Measurements from ENCODE around the gene DPP10. TPM values are rescaled to one million over a fixed set of nuclear protein-coding genes. Genes with fewer than 3 reads are reported as not detected.

The DPP10 gene
- total and polyA plus RNA-seq, 10 of the 15 experiments (the other 5 are each of a cell fraction or from before 2014, with no cell fraction given) = not detected

GRCh38 chr2:114548151-114548550 is 105.7 kb downstream of the DPP10 start:
- Histone ChIP-seq H3K9me3 (replicated peaks; ENCODE audit: control insufficient read depth, insufficient read depth, low read length) (no peaks in the 10 kb centered on the region), H3K36me3 (ENCODE audit: control insufficient read depth in 2 of 2, insufficient read depth in 2 of 2, low read length in 1 of 2) (no peaks in the 10 kb centered on the region), H3K9ac (ENCODE audit: control insufficient read depth, insufficient read depth, low read length) (no peak overlapping the region), H3K27me3 (replicated peaks in 1 of 2; ENCODE audit: control insufficient read depth in 2 of 2, insufficient read depth in 2 of 2, low read length in 1 of 2) (no peaks in the 10 kb centered on the region), H3K4me1 (ENCODE audit: control insufficient read depth, insufficient read depth, low read length) (no peaks in the 10 kb centered on the region), H3K4me3 (no peak overlapping the region), H4K20me1 (ENCODE audit: control insufficient read depth, insufficient read depth) (no peaks in the 10 kb centered on the region), H3K4me2 (ENCODE audit: control insufficient read depth, insufficient read depth) (no peak overlapping the region), H3K79me2 (ENCODE audit: control insufficient read depth, insufficient read depth, low read length) (no peaks in the 10 kb centered on the region), H3K27ac (ENCODE audit: control insufficient read depth, insufficient read depth) (no peak overlapping the region), H2AFZ (ENCODE audit: control insufficient read depth, low read depth, low read length) (no peak overlapping the region)
- ChIA-PET CTCF (no interaction called here), SMC1A (ENCODE audit: uncharacterized antibody, unreplicated experiment) (no interaction called here), POLR2A (no interaction called here), RAD21 (ENCODE audit: unreplicated experiment) (no interaction called here)
- in situ Hi-C loops (cut with MboI) (no loop called here), intact Hi-C loops (cut with micrococcal nuclease; ENCODE audit: unreplicated experiment) (no loop called here)
- FAIRE-seq (no peak), DNase-seq (ENCODE audit: low read depth, low spot score) (no peak), ATAC-seq (no peak)
- BruUV-seq (replicated peaks) = no TSS peak
- TF ChIP-seq ZNF24 (IDR thresholded peaks at IDR 0.05) (no peak), CBFB (IDR thresholded peaks at IDR 0.05; ENCODE audit: low read depth) (no peak)
- 64% methylated on average over 5 of the region's 6 CpGs for WGBS (ENCODE audit: insufficient coverage, insufficient replicate concordance, low lambda C conversion rate, missing lambda C conversion rate)

DNA sequence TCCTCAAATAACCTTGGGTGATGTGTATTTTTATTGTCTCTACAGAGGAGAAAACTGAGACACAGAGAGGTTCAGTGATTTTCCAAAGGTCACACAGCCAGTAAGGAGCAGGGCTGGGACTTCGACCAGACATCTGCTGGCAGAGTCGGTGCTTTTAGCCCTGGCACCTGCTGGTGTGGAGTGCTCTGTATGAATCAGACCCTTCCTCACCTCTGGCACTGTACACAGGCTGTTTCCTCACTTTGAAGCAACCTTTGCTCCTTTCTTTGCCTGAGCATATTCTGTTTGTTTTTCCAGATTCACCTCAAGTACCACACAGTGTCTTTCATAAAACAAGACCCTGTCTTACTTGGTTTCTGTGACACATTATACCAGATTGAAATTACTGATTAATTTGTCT is 107.9 kb downstream of the DPP10 start:
- no peak for ATAC-seq
- POLR2A ChIA-PET = no interaction called here
- no peaks in the 10 kb centered on the region for H3K36me3 ChIP-seq (ENCODE audit: control insufficient read depth in 2 of 2, insufficient read depth in 2 of 2, low read length in 1 of 2)
- no peak overlapping the region for H3K27ac ChIP-seq (ENCODE audit: control insufficient read depth, insufficient read depth)
- H3K9ac ChIP-seq (ENCODE audit: control insufficient read depth, insufficient read depth, low read length) = no peak overlapping the region
- H3K27me3 ChIP-seq (replicated peaks in 1 of 2; ENCODE audit: control insufficient read depth in 2 of 2, insufficient read depth in 2 of 2, low read length in 1 of 2) = no peaks in the 10 kb centered on the region
- RAD21 ChIA-PET (ENCODE audit: unreplicated experiment) = no interaction called here
- no peaks in the 10 kb centered on the region for H3K79me2 ChIP-seq (ENCODE audit: control insufficient read depth, insufficient read depth, low read length)
- H4K20me1 ChIP-seq (ENCODE audit: control insufficient read depth, insufficient read depth) = no peaks in the 10 kb centered on the region
- TF ChIP-seq SREBF2 (IDR thresholded peaks at IDR 0.05; ENCODE audit: low read length) = no peak
- no peak for TF ChIP-seq GATAD2B (conservative IDR thresholded peaks at IDR 0.05; ENCODE audit: low read depth)
- TF ChIP-seq IRF4 (IDR thresholded peaks at IDR 0.05; ENCODE audit: low read depth, low read length) = no peak
- no peak for TF ChIP-seq EZH2 (IDR thresholded peaks at IDR 0.05; ENCODE audit: borderline replicate concordance, control insufficient read depth, low read depth, low read length)
- no peak for TF ChIP-seq LARP7 (IDR thresholded peaks at IDR 0.05)
- no peak for FAIRE-seq
- H3K9me3 ChIP-seq (replicated peaks; ENCODE audit: control insufficient read depth, insufficient read depth, low read length) = no peaks in the 10 kb centered on the region
- H3K4me2 ChIP-seq (ENCODE audit: control insufficient read depth, insufficient read depth) = no peak overlapping the region
- H2AFZ ChIP-seq (ENCODE audit: control insufficient read depth, low read depth, low read length) = no peak overlapping the region
- in situ Hi-C loops (cut with MboI) (no loop called here), intact Hi-C loops (cut with micrococcal nuclease; ENCODE audit: unreplicated experiment) (loop anchor here (10.0 kb wide), 1 partner anchor 556 kb away; no protein-coding TSS in a partner anchor)
- no TSS peak for BruUV-seq (replicated peaks)
- WGBS (ENCODE audit: insufficient coverage, insufficient replicate concordance, low lambda C conversion rate, missing lambda C conversion rate) = 0% methylated on average over 2 of the region's 2 CpGs
- SMC1A ChIA-PET (ENCODE audit: uncharacterized antibody, unreplicated experiment) = no interaction called here
- no peak for DNase-seq (ENCODE audit: low read depth, low spot score)
- no peaks in the 10 kb centered on the region for H3K4me1 ChIP-seq (ENCODE audit: control insufficient read depth, insufficient read depth, low read length)
- H3K4me3 ChIP-seq = no peak overlapping the region
- CTCF ChIA-PET = no interaction called here

All from GM12878 (cell line).